GM23248 (cell line): ENCODE data around the gene RFXANK.

Experiments
- EZH2 ChIP-seq: fragments of 200-600 bp; sonication (generic); IDR thresholded peaks from 2 replicates; pipeline ENCODE4 v1.6.1; 2018; ENCODE audit warnings: antibody characterized with exemption, mild to moderate bottlenecking; ENCODE audit not compliant: insufficient read depth, poor library complexity, severe bottlenecking
- EZH2phosphoT487 ChIP-seq: fragments of 200-600 bp; sonication (generic); IDR thresholded peaks from 2 replicates; pipeline ENCODE4 v1.6.1; 2018; ENCODE audit warnings: antibody characterized with exemption, moderate library complexity, mild to moderate bottlenecking, low read depth; ENCODE audit not compliant: insufficient read depth

- TF ChIP-seq EZH2: no peak
- no peak for TF ChIP-seq EZH2phosphoT487
Measured at GRCh38 chr19:19165396-19165795, 26.7 kb upstream of the RFXANK start.
